Measurements from ENCODE around the gene PLAAT4. TPM values are rescaled to one million over a fixed set of nuclear protein-coding genes. Genes with fewer than 3 reads are reported as not detected.

PLAAT4 gene
- total and polyA plus RNA-seq, 12 donors = 3.3 to 565 (median 9.0) TPM

GRCh38 chr11:63508745-63509144 lies 27.9 kb upstream of the PLAAT4 start:
- Histone ChIP-seq H3K4me3 (no peak overlapping the region), H3K4me1 (peaks cover 0 to 64% (median 18%) of the 10 kb centered on the region in 9 donors), H3K27ac (no peak overlapping the region), H3K36me3 (no peaks in the 10 kb centered on the region), H3K9me3 (no peaks in the 10 kb centered on the region), H3K27me3 (no peaks in the 10 kb centered on the region)
- DNase-seq = no peak
- 92 to 94% methylated on average over 12 of the region's 12 CpGs for WGBS, 2 donors
- TF ChIP-seq CTCF (IDR thresholded peaks at IDR 0.05) = no peak
- ATAC-seq = no peak
- intact Hi-C loops (cut with DNase I) = no loop called here

DNA sequence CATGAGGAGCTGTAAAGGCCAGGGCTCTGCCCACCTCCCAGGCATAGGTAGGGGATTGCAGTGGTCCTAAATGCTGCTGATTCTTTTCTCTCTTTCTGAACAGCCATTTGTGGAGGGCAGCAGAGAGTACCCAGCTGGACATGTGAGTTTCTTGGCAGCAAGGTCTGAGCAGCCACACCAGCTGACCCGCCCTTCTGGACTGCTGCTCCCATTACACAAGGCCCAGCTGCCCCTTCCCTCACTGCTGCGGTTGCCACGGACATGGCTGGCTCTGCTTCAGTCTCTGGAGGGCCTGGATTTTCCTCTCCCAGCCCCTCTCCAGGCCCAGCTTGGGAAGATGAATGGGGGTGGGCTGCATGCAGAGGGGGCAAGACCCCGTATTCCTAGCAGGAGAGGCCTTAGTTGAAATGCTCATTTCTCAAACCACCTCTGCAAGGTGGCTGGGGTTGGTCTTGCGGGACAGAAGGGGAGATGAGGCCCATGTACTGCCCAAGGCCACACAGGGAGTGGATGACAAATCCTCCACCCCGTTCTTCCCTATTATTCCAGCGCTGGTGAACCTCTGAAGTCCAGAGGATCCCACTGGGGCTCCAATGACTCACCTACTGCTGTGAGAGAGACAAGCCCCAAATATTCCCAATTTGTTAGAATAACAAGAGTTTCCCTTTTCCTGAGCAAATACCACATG lies 26.1 kb upstream of the PLAAT4 start:
- ATAC-seq = peak; percentile 43 to 77 (median 65)
- intact Hi-C loops (cut with DNase I) = no loop called here
- peak in 1 of 2 donors; percentile 42 for DNase-seq
- no peaks in the 10 kb centered on the region for H3K36me3 ChIP-seq
- 74 to 75% methylated on average over 7 of the region's 7 CpGs for WGBS, 2 donors
- H3K27ac ChIP-seq = peak overlapping the region in 1 of 10 donors; percentile 22
- no peak overlapping the region for H3K4me3 ChIP-seq
- no peaks in the 10 kb centered on the region for H3K9me3 ChIP-seq
- TF ChIP-seq CTCF (IDR thresholded peaks at IDR 0.05) = no peak
- H3K4me1 ChIP-seq = peaks cover 0 to 47% (median 8%) of the 10 kb centered on the region in 9 donors
- no peaks in the 10 kb centered on the region for H3K27me3 ChIP-seq

GRCh38 chr11:63511048-63511748 lies 25.4 kb upstream of the PLAAT4 start:
- H3K4me1 ChIP-seq = peaks cover 0 to 40% (median 7%) of the 10 kb centered on the region in 9 donors
- no peaks in the 10 kb centered on the region for H3K9me3 ChIP-seq
- WGBS, 2 donors = 88 to 92% methylated on average over 11 of the region's 11 CpGs
- no peak for ATAC-seq
- H3K27me3 ChIP-seq = no peaks in the 10 kb centered on the region
- no peak for DNase-seq
- no peak overlapping the region for H3K27ac ChIP-seq
- no peaks in the 10 kb centered on the region for H3K36me3 ChIP-seq
- intact Hi-C loops (cut with DNase I) = no loop called here
- no peak overlapping the region for H3K4me3 ChIP-seq
- no peak for TF ChIP-seq CTCF (IDR thresholded peaks at IDR 0.05)

- ATAC-seq = no peak
- no peak for TF ChIP-seq CTCF (IDR thresholded peaks at IDR 0.05)
These were observed 23.8 kb upstream of the PLAAT4 start for GRCh38 chr11:63512816-63513215.

More at GRCh38 chr11:63512816-63513215, 23.8 kb upstream of the PLAAT4 start:
- 88 to 89% methylated on average over 7 of the region's 7 CpGs for WGBS, 2 donors
- no peak overlapping the region for H3K27ac ChIP-seq
- H3K36me3 ChIP-seq = no peaks in the 10 kb centered on the region
- no peaks in the 10 kb centered on the region for H3K9me3 ChIP-seq
- H3K4me3 ChIP-seq = no peak overlapping the region
- no peaks in the 10 kb centered on the region for H3K27me3 ChIP-seq
- DNase-seq = no peak
- intact Hi-C loops (cut with DNase I) = no loop called here
- peaks cover 0 to 23% (median 7%) of the 10 kb centered on the region in 9 donors for H3K4me1 ChIP-seq
